GM18505 (cell line): ENCODE data around the gene CASK.

ENCODE experiments used
- ATAC-seq: cut with Tn5 transposase; IDR thresholded peaks from one replicate; pipeline ENCODE4 v1.9.1; 2021; ENCODE audit not compliant: unreplicated experiment
- POLR2A ChIP-seq: IDR thresholded peaks from 4 replicates; pipeline ENCODE4 v1.6.1; 2011; ENCODE audit warnings: borderline replicate concordance; ENCODE audit not compliant: insufficient read depth, insufficient read length; ENCODE audit errors: extremely low read depth

The CASK gene

DNA sequence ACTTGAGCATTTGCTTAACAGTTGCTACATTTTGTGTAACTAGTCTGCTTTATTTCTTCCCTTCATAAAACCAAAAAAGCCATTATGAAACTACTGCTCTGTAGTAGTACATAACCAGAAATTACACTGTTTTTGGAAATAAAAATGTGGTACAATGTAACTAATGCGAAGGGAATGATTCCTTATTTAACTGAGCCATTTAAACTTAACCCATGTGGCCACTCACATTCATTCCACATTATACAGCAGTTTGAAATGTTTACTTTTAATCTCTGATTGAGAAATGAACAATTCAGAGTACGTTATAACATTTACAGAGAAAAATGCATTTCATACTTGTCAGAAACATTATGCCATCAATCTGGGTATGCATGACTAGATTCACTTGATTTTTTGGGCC, 382.0 kb downstream of the CASK start:
- ATAC-seq = no peak
- TF ChIP-seq POLR2A = no peak

DNA sequence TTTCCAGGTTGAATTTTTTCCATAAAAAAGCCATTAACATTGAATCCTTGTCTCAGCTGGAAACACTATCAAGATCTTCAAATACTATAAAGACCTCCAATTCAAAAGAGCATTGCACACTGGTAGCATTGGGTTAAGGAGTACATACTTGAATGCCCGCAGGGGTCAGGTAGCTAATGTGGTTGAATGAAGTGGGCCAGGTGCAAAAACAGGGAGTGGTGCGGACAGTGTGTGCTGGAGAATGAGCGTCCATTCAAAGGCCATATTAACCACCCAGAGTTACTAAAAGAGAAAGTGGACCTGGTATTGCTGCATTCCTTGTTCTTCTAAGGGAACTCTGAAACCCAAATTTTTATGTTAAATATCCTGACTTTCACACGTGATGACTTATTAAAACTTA, 384.6 kb downstream of the CASK start:
- ATAC-seq = no peak
- TF ChIP-seq POLR2A = no peak

DNA sequence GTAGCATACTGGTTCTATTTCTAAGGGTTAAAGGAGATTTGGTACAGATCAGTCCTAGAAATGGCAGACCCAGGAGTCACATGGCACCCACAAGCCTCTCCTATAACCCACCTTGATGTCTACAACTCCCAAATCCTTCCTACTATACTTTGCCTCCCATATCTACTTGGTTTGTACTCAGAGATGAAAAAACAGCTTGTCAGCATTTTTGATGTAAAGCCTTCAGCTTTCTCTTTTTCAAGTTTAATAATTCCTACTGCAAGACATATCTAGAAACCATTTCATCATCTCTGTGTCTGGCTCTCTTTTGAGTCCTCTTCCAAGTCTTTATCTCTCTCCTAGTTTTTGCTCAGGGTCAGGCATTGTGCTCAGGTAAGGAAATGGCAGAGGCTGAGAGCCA, 393.3 kb downstream of the CASK start:
- no peak for TF ChIP-seq POLR2A
- no peak for ATAC-seq

DNA sequence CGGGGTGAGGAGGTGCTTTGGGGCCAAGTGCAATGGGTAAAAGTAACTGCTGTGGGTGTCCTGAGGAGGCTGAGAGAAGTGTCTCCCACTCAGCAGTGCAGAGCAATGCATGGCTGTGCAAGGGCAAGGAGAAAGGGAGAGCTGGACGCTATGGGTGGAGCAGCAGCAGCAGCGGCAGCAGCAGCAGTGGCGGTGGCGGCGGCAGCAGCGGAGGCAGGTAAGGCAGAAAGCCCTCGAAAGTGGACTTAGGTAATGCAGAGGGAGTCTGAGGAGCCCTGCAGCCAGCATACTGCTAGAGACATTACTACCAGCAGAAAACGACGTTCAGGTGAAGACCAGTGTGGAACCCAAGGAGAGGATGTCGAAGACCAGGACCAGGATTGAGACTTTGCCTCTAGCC, 394.1 kb downstream of the CASK start:
- no peak for ATAC-seq

DNA sequence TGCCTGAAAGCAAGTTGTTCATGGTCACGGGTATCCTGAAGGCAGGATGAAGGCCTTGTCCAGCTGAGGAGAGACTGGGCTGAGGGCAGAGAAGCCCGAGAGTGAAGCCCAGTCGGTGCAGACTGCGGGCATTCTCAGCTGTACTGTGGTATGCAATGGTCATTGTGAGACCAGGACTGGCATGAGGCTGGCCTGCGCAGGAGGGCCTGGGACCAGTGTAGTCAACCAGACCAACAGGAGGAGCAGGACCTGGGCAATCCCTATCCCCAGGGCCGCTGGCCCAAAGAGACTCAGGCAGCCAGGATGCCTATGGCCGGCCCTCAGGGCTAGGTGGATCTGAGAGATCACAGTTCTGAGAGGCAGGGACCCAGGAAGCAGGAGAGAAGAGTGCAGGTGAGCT, 394.6 kb downstream of the CASK start:
- ATAC-seq = no peak
- TF ChIP-seq POLR2A = no peak

More for the DNA sequence above, 394.1 kb downstream of the CASK start:
- no peak for TF ChIP-seq POLR2A

DNA sequence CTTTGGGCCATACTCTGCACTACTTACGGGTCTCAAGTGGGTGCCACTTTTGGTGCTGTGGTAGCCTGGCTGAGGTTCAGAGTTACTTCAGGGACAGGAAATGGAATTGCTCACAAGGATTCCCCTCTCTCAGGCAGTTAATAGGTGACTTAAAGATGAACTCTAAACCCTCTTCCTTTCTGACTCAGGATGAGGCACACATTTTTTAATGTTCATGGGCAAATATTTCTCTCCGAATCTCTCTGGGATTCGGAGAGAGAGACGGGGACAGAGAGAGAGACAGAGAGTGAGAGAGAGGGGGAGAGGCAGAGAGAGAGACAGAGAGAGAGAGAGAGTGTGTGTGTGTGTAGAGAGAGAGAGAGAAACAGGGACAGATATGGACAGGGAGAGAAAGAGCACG, 396.4 kb downstream of the CASK start:
- TF ChIP-seq POLR2A = no peak
- ATAC-seq = no peak

DNA sequence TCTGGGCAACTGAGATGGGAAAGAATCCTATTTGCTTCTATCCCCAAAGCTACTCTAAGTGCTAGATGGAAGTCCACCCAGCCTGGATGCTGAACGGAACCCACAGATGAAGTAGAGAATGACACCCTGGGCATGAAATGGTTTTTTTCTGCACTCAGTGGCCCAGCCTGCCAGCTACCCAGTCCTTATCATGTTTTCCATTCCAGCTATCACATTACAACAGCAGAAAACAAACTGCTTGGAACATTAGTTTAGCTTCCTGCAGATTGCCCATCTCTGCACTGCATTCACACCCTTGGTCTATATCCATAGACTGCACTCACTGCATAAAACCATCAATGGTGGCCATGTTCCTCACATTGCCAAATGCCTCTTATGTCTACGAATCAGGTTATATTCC, 397.1 kb downstream of the CASK start:
- no peak for TF ChIP-seq POLR2A
- ATAC-seq = no peak

DNA sequence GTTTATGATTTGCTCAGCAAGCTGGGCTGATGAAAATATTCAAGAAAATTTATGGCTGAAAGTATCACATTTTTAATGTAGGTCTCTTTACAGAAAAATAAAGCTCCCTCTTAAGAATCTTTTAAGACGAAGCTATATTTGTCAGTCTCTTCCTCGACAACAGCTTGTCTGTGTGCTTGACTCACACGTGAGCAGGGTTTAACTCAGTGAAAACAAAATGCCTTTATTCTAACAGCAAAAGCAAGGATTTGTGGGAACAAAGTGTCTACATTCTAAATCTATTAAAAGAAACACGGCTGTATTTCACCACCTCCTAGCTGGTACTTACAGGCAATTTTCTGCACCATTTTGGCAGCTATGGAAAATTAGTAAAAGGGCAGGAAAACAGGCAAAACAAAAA, 400.7 kb downstream of the CASK start:
- no peak for ATAC-seq
- no peak for TF ChIP-seq POLR2A

DNA sequence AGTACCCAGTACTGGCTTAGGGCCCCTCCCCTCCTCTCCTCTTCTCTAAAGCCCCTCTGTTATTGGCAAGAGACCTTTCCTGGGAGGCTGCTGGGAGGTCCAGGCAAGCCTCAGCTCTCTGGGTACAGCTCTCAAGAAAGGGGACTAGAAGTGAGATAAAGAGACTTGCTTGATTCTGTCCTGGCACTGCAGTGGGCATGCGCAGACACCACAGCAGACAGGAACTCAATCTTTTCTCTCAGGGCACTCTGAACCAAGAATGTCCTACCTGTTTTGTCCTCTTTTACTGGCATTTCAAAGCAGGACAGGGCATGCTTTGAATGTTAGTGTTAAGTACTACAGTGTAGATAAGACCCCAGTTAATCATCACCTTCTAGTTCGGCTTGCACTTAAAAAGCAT, 401.3 kb downstream of the CASK start:
- ATAC-seq = no peak
- no peak for TF ChIP-seq POLR2A

DNA sequence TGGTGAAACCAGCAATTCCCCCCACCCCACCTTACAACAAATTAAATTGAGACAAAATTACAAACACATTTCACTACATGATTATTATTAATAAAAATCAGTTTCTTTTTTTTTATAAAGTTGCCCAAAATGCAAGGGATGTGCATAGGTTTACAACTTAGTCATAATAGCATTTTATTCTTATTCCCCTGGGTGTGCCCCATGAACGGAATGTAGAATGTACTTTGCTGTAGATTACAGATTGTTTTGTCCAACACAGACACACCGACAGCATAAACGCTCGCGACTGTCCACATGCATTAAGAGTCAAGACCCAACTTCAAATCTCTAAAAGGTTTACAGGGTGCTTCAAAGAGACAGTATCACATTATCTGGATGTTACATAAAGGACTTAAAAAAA, 403.9 kb downstream of the CASK start:
- no peak for ATAC-seq
- no peak for TF ChIP-seq POLR2A

DNA sequence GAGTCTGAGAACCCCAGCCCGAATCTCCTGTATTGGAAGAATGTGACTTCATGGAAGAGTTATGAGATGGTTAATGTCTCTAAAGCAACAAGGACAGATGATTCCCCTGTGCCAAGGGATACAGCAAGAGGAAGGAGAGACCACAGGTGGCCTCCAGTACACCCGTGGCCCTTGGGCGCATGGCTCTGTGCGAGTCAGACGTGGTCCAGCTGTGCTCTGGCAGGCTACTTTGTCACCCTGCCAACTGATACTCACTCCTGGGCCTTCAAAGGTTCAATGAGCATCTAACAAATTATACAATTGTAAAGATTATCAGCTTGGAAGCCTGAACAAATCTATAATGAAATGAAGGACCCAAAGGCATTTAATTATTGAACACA, 404.5 kb downstream of the CASK start:
- ATAC-seq = no peak

DNA sequence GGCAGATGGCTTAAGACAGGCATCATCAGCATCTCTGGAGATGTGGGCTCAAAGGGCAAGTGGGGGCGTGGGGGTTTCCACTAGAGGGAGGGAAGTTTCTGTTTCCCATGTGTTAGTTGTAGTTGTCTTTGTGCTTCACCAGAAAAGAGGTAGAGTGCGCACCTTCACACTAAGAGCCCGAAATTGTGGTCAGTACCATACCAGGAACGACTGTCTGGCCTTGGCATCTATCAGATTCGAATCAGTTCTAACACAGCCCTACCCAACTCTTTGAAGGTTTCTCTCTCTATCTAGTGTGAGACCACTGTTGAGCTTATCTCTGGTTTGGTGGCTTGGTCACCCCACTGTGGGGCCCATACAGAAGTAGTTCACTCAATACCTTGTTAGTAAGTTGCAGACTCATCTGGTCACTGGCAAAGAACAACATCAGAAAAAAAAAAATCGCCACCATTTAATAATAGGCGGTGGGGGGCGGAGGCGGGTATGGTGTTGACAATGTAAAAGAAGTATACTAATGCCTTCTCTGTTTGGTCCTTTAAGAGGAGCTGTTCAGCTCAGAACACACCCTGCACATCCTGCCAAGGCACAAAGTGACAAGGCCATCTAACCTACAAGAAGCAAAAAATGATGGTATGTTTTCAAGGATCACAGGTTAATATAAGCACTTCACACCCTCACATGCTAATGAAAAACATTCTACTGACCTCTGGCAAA, 405.1 kb downstream of the CASK start:
- no peak for TF ChIP-seq POLR2A
- no peak for ATAC-seq

More for the DNA sequence above, 404.5 kb downstream of the CASK start:
- no peak for TF ChIP-seq POLR2A

DNA sequence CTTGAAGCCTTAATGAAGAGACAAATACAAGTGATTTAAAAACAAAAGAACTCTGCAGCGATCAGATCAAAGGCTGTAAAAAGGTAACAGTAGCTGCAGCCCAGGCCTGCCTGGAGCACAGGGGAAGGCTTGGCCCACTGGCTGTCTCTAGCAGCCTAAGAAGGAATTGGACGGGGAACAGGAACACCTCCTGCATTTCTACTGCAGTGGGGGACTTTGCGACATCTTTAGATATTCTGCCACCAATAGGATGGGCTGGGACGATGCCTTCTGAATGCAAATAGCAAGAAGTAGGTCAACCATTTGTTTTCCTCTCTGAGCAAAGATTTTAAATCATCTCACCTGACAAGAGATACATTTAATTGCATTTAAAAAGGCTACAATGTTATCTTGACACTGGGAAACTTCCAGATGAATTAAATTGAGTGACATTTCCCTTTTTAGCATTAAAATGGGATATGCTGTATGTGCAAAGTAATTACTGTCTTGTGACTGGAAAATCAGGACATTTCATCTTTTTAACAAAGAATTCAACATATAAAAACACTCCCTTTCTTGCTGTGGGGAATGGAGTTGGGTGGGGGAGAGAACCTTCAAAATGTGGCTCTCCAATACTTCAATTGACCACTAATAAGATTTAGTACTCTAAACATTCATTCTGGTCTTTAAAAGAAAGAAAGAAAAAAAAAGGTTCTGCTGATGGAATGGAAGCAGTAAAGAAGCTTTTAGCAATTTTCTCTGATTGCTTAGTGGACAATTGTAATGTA, 406.2 kb downstream of the CASK start:
- no peak for TF ChIP-seq POLR2A
- ATAC-seq = no peak

DNA sequence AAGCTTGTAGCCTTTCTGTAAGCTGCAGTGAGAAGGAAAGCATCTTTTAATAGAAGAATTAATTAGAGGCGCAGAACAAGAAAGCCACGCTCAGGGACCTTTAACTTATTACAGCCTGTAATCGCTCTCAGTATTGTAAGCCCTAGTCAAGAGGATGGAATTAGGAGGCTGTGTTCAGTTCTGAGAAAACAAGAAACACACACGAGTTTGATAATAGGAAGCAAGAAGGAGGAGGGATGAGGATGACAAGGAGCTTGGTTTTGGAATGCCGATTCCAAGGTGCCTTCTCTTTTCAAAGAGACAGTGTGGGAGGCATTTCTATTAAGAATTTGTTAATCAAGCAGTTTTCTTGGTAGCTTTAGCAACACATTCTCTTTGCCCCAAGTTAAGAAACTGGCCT, 406.9 kb downstream of the CASK start:
- TF ChIP-seq POLR2A = no peak
- ATAC-seq = no peak
